GM10266 (cell line): ENCODE results near the gene ENOX1.

ENCODE experiments used
- DNase-seq: peaks from one replicate; pipeline ENCODE4 v3.0.0; 2012; ENCODE audit errors: extremely low spot score
- CTCF ChIP-seq: IDR thresholded peaks from 2 replicates; pipeline ENCODE4 v1.5.1; 2012; ENCODE audit warnings: mild to moderate bottlenecking, low read depth; ENCODE audit not compliant: control insufficient read depth, insufficient read depth; ENCODE audit errors: missing control alignments

The ENOX1 gene

GRCh38 chr13:43730642-43731041, 56.1 kb downstream of the ENOX1 start:
- DNase-seq = no peak

GRCh38 chr13:43728421-43728820, 58.4 kb downstream of the ENOX1 start:
- TF ChIP-seq CTCF = no peak

More at GRCh38 chr13:43730642-43731041, 56.1 kb downstream of the ENOX1 start:
- TF ChIP-seq CTCF = no peak

GRCh38 chr13:43727856-43728255, 58.9 kb downstream of the ENOX1 start:
- TF ChIP-seq CTCF = no peak
- DNase-seq = no peak

More at GRCh38 chr13:43728421-43728820, 58.4 kb downstream of the ENOX1 start:
- DNase-seq = no peak

GRCh38 chr13:43725460-43725859, 61.3 kb downstream of the ENOX1 start:
- no peak for DNase-seq
- TF ChIP-seq CTCF = no peak

- DNase-seq = no peak
- TF ChIP-seq CTCF = no peak
Observed at GRCh38 chr13:43720780-43721397, 65.9 kb downstream of the ENOX1 start.

- no peak for DNase-seq
- no peak for TF ChIP-seq CTCF
Observed at GRCh38 chr13:43698758-43699157, 88.0 kb downstream of the ENOX1 start.

- DNase-seq = no peak
- TF ChIP-seq CTCF = no peak
Observed at GRCh38 chr13:43698009-43698408, 88.8 kb downstream of the ENOX1 start.
